Type B pancreatic cell (in vitro differentiated cells): ENCODE measurements around the gene GOLGA8M. TPM values are rescaled to one million over a fixed set of nuclear protein-coding genes. Genes with fewer than 3 reads are reported as not detected.
"Not testable (repeated sequence)": the region's sequence is repeated elsewhere in the genome, so short reads cannot be mapped to it uniquely, and the experiment has no call there.

Experiments used
- DNase-seq: peaks from one replicate; pipeline ENCODE4 v3.0.0; 2021; ENCODE audit warnings: mixed read lengths; ENCODE audit not compliant: unreplicated experiment; ENCODE audit errors: extremely low spot score
- H3K27ac Mint-ChIP-seq: 2 replicates; pipeline ENCODE4 v1.8.0; 2021; ENCODE audit warnings: mild to moderate bottlenecking, mixed read lengths
- H3K27me3 Mint-ChIP-seq: 2 replicates; pipeline ENCODE4 v1.8.0; 2021; ENCODE audit warnings: mixed read lengths
- H3K36me3 Mint-ChIP-seq: 2 replicates; pipeline ENCODE4 v1.8.0; 2021; ENCODE audit warnings: mixed read lengths
- H3K4me1 Mint-ChIP-seq: one replicate; pipeline ENCODE4 v1.8.0; 2021; ENCODE audit warnings: mixed read lengths; ENCODE audit not compliant: unreplicated experiment
- H3K4me3 Mint-ChIP-seq: 2 replicates; pipeline ENCODE4 v1.8.0; 2021; ENCODE audit warnings: mild to moderate bottlenecking, mixed read lengths
- H3K9me3 Mint-ChIP-seq: 2 replicates; pipeline ENCODE4 v1.8.0; 2021; ENCODE audit warnings: mixed read lengths
- total RNA-seq: library from RNA; stranded (reverse); gene quantifications from 2 replicates; pipeline ENCODE4 v1.2.1, GENCODE V29; 2021; ENCODE audit warnings: low replicate concordance

Gene GOLGA8M
- total RNA-seq, 1 donor from 2014 or later: 0.68 TPM

GRCh38 chr15:28660750-28661149 lies 51.5 kb downstream of the GOLGA8M start:
- not testable (repeated sequence) for H3K36me3 Mint-ChIP-seq, H3K4me1 Mint-ChIP-seq, H3K9me3 Mint-ChIP-seq, H3K27ac Mint-ChIP-seq, DNase-seq, H3K27me3 Mint-ChIP-seq, H3K4me3 Mint-ChIP-seq

- not testable (repeated sequence) for H3K4me3 Mint-ChIP-seq, DNase-seq, H3K9me3 Mint-ChIP-seq, H3K4me1 Mint-ChIP-seq, H3K27ac Mint-ChIP-seq, H3K27me3 Mint-ChIP-seq, H3K36me3 Mint-ChIP-seq
Measured at GRCh38 chr15:28656018-28656360, 56.2 kb downstream of the GOLGA8M start.

GRCh38 chr15:28655329-28656017 lies 56.7 kb downstream of the GOLGA8M start:
- H3K4me3 Mint-ChIP-seq, H3K27ac Mint-ChIP-seq, DNase-seq, H3K4me1 Mint-ChIP-seq, H3K36me3 Mint-ChIP-seq, H3K9me3 Mint-ChIP-seq, H3K27me3 Mint-ChIP-seq: not testable (repeated sequence)

- not testable (repeated sequence) for H3K27me3 Mint-ChIP-seq, H3K4me3 Mint-ChIP-seq, H3K9me3 Mint-ChIP-seq
Measured at GRCh38 chr15:28654194-28654593, 58.0 kb downstream of the GOLGA8M start.

GRCh38 chr15:28652538-28652937 lies 59.7 kb downstream of the GOLGA8M start:
- not testable (repeated sequence) for DNase-seq, H3K4me1 Mint-ChIP-seq, H3K27me3 Mint-ChIP-seq, H3K4me3 Mint-ChIP-seq, H3K9me3 Mint-ChIP-seq, H3K27ac Mint-ChIP-seq, H3K36me3 Mint-ChIP-seq

More at GRCh38 chr15:28654194-28654593, 58.0 kb downstream of the GOLGA8M start:
- not testable (repeated sequence) for H3K27ac Mint-ChIP-seq, DNase-seq, H3K36me3 Mint-ChIP-seq, H3K4me1 Mint-ChIP-seq

Other genes starting within 250 kb of the GOLGA8M start
- not detected in 2 replicates for gene GOLGA8G, start 179.4 kb downstream of the GOLGA8M start, total RNA-seq
- not detected in 2 replicates for gene GOLGA6L25, start 158.9 kb downstream of the GOLGA8M start, total RNA-seq
- gene GOLGA6L7, start 136.2 kb upstream of the GOLGA8M start, total RNA-seq: not detected in 2 replicates
- 8.5 and 33.3 TPM in 2 replicates for gene APBA2, start 173.6 kb upstream of the GOLGA8M start, total RNA-seq